Left hindlimb (tissue), 1 donor: ENCODE results near the gene RELCH.
A peak's percentile ranks its signal among the peaks of the same experiment; 100 is the strongest.
"Not testable (repeated sequence)": the region's sequence is repeated elsewhere in the genome, so short reads cannot be mapped to it uniquely, and the experiment has no call there.

Source experiments
- DNase-seq: peaks from one replicate; pipeline ENCODE4 v3.0.0-alpha.2; 2018

RELCH gene

GRCh38 chr18:62186774-62187542 is at the start of gene RELCH, which contains the start of gene PIGN:
Gene RELCH, plus strand, starts transcription at chr18:62187255. Its CDS starts 251 bp downstream, at chr18:62187506.
Gene PIGN, minus strand, starts transcription at chr18:62187056. Its CDS starts 25,703 bp downstream, at chr18:62161353.
- peak; percentile 99 for DNase-seq

- DNase-seq = no peak
Observed at GRCh38 chr18:62138461-62139235, 48.4 kb upstream of the RELCH start.

GRCh38 chr18:62140259-62140658 is 46.8 kb upstream of the RELCH start:
- DNase-seq = no peak

- no peak for DNase-seq
Observed at GRCh38 chr18:62144338-62144737, 42.7 kb upstream of the RELCH start.

GRCh38 chr18:62151068-62151771 is 35.8 kb upstream of the RELCH start:
- no peak for DNase-seq

- no peak for DNase-seq
Observed at GRCh38 chr18:62152844-62153243, 34.2 kb upstream of the RELCH start.

- no peak for DNase-seq
Observed at GRCh38 chr18:62157843-62158242, 29.2 kb upstream of the RELCH start.

- no peak for DNase-seq
Observed at GRCh38 chr18:62164310-62164709, 22.7 kb upstream of the RELCH start.

GRCh38 chr18:62164855-62165487 is 22.1 kb upstream of the RELCH start:
- no peak for DNase-seq

GRCh38 chr18:62165583-62165982 is 21.5 kb upstream of the RELCH start:
- DNase-seq = no peak

- DNase-seq = not testable (repeated sequence)
Observed at GRCh38 chr18:62166524-62166923, 20.5 kb upstream of the RELCH start.

- no peak for DNase-seq
Observed at GRCh38 chr18:62170857-62171256, 16.2 kb upstream of the RELCH start.

- DNase-seq = no peak
Observed at GRCh38 chr18:62172298-62172697, 14.8 kb upstream of the RELCH start.

GRCh38 chr18:62175521-62175920 is 11.5 kb upstream of the RELCH start:
- no peak for DNase-seq

- no peak for DNase-seq
Observed at GRCh38 chr18:62177271-62177670, 9.8 kb upstream of the RELCH start.

- DNase-seq = no peak
Observed at GRCh38 chr18:62179213-62179612, 7.8 kb upstream of the RELCH start.

- DNase-seq = no peak
Observed at GRCh38 chr18:62182220-62182619, 4.8 kb upstream of the RELCH start.

GRCh38 chr18:62183578-62184195 is 3.4 kb upstream of the RELCH start:
- DNase-seq = no peak

GRCh38 chr18:62186499-62186773 is 619 bp upstream of the RELCH start:
- no peak for DNase-seq

- DNase-seq = no peak
Observed at GRCh38 chr18:62187543-62188510, 772 bp downstream of the RELCH start.

- no peak for DNase-seq
Observed at GRCh38 chr18:62189208-62189607, 2.2 kb downstream of the RELCH start.

- DNase-seq = no peak
Observed at GRCh38 chr18:62196079-62196478, 9.0 kb downstream of the RELCH start.
